GM19397 (cell line): ENCODE results near the gene SARS1.
"Not testable (repeated sequence)": the region's sequence is repeated elsewhere in the genome, so short reads cannot be mapped to it uniquely, and the experiment has no call there.

Experiments used
- ATAC-seq: cut with Tn5 transposase; IDR thresholded peaks from one replicate; pipeline ENCODE4 v1.9.1; 2021; ENCODE audit warnings: mild to moderate bottlenecking, moderate library complexity; ENCODE audit not compliant: unreplicated experiment

SARS1 gene

GRCh38 chr1:109192433-109192832 is 21.3 kb upstream of the SARS1 start:
- no peak for ATAC-seq

GRCh38 chr1:109193653-109194590 is 19.8 kb upstream of the SARS1 start:
- ATAC-seq = no peak

GRCh38 chr1:109197158-109198042 is 16.3 kb upstream of the SARS1 start:
- ATAC-seq = no peak

GRCh38 chr1:109198043-109198695 is 15.5 kb upstream of the SARS1 start:
- no peak for ATAC-seq

GRCh38 chr1:109198745-109199144 is 15.0 kb upstream of the SARS1 start:
- no peak for ATAC-seq

GRCh38 chr1:109199710-109200109 is 14.0 kb upstream of the SARS1 start:
- ATAC-seq = no peak

- no peak for ATAC-seq
These were observed 12.5 kb upstream of the SARS1 start for GRCh38 chr1:109201123-109201703.

GRCh38 chr1:109204484-109204883 is 9.2 kb upstream of the SARS1 start:
- ATAC-seq = no peak

GRCh38 chr1:109206339-109206738 is 7.4 kb upstream of the SARS1 start:
- no peak for ATAC-seq

GRCh38 chr1:109207467-109208103 is 6.1 kb upstream of the SARS1 start:
- ATAC-seq = no peak

GRCh38 chr1:109208394-109208793 is 5.3 kb upstream of the SARS1 start:
- no peak for ATAC-seq

- no peak for ATAC-seq
These were observed 4.8 kb upstream of the SARS1 start for GRCh38 chr1:109208836-109209463.

- no peak for ATAC-seq
These were observed 3.7 kb upstream of the SARS1 start for GRCh38 chr1:109210058-109210457.

- ATAC-seq = no peak
These were observed 334 bp upstream of the SARS1 start for GRCh38 chr1:109213345-109213823.

- ATAC-seq = no peak
These were observed 1.2 kb downstream of the SARS1 start for GRCh38 chr1:109214695-109215623.

GRCh38 chr1:109216662-109217061 is 2.9 kb downstream of the SARS1 start:
- no peak for ATAC-seq

GRCh38 chr1:109218516-109218915 is 4.8 kb downstream of the SARS1 start:
- ATAC-seq = no peak

GRCh38 chr1:109221201-109221600 is 7.5 kb downstream of the SARS1 start:
- ATAC-seq = not testable (repeated sequence)

GRCh38 chr1:109225308-109225707 is 11.6 kb downstream of the SARS1 start:
- ATAC-seq = no peak
